ENCODE data around the gene KLF17.

The KLF17 gene

GRCh38 chr1:44151808-44152207, 33.2 kb downstream of the KLF17 start:
- no peak overlapping the region for H3K23ac ChIP-seq (ENCODE audit: low read length)
- no peaks in the 10 kb centered on the region for H3K4me1 ChIP-seq (ENCODE audit: control insufficient read depth in 1 of 2, insufficient read depth in 2 of 2, low read length in 2 of 2)
- H2AFZ ChIP-seq (ENCODE audit: insufficient read depth, low read length, poor library complexity) = no peak overlapping the region
- no peaks in the 10 kb centered on the region for H3K27me3 ChIP-seq (ENCODE audit: insufficient read depth, low read length)
- no peak overlapping the region for H3K9ac ChIP-seq (ENCODE audit: low read length)
- H3K4ac ChIP-seq (ENCODE audit: low read depth, low read length) = no peak overlapping the region
- no peak overlapping the region for H3K4me2 ChIP-seq (ENCODE audit: low read length)
- no peaks in the 10 kb centered on the region for H3K9me3 ChIP-seq (ENCODE audit: insufficient read depth, low read depth, low read length)
- no peaks in the 10 kb centered on the region for H3K79me1 ChIP-seq (ENCODE audit: low read length)
- no peak overlapping the region for H3K18ac ChIP-seq (ENCODE audit: low read length)
- no peak for DNase-seq
- WGBS (ENCODE audit: extremely low coverage, insufficient coverage, insufficient read length) = no CpG with 5 or more reads among the region's 1 CpG
- no peak overlapping the region for H2BK5ac ChIP-seq (ENCODE audit: low read depth, low read length, poor library complexity)
- H3K4me3 ChIP-seq (ENCODE audit: low read depth, low read length) = no peak overlapping the region
- H4K12ac ChIP-seq (ENCODE audit: low read depth, low read length) = no peak overlapping the region
- H2BK12ac ChIP-seq (ENCODE audit: low read length) = no peak overlapping the region
- H3K36me3 ChIP-seq (ENCODE audit: control insufficient read depth in 1 of 2, insufficient read depth in 2 of 2, low read length in 2 of 2) = no peaks in the 10 kb centered on the region
- no peak overlapping the region for H4K8ac ChIP-seq (ENCODE audit: low read depth, low read length)
- H3K79me2 ChIP-seq (ENCODE audit: control insufficient read depth, insufficient read depth, low read length, poor library complexity) = no peaks in the 10 kb centered on the region
- no peak overlapping the region for H4K91ac ChIP-seq (ENCODE audit: low read depth, low read length)
- no peak overlapping the region for H3K27ac ChIP-seq (ENCODE audit: low read depth, low read length)
- no peak overlapping the region for H2AK5ac ChIP-seq (ENCODE audit: low read length)
- no peak overlapping the region for H3K14ac ChIP-seq (ENCODE audit: low read length)
- H2BK120ac ChIP-seq (ENCODE audit: insufficient read depth, low read length, poor library complexity) = no peak overlapping the region

- DNase-seq = no peak
- H3K4me1 ChIP-seq (ENCODE audit: control insufficient read depth in 1 of 2, insufficient read depth in 2 of 2, low read length in 2 of 2) = no peaks in the 10 kb centered on the region
- H3K4me3 ChIP-seq (ENCODE audit: low read depth, low read length) = no peak overlapping the region
- no peak overlapping the region for H4K12ac ChIP-seq (ENCODE audit: low read depth, low read length)
- H3K79me1 ChIP-seq (ENCODE audit: low read length) = no peaks in the 10 kb centered on the region
- no peaks in the 10 kb centered on the region for H3K79me2 ChIP-seq (ENCODE audit: control insufficient read depth, insufficient read depth, low read length, poor library complexity)
- H3K4ac ChIP-seq (ENCODE audit: low read depth, low read length) = no peak overlapping the region
- WGBS (ENCODE audit: extremely low coverage, insufficient coverage, insufficient read length) = no CpG with 5 or more reads among the region's 1 CpG
- H2AK5ac ChIP-seq (ENCODE audit: low read length) = no peak overlapping the region
- no peak overlapping the region for H4K8ac ChIP-seq (ENCODE audit: low read depth, low read length)
- H3K18ac ChIP-seq (ENCODE audit: low read length) = no peak overlapping the region
- H3K9me3 ChIP-seq (ENCODE audit: insufficient read depth, low read depth, low read length) = no peaks in the 10 kb centered on the region
- H2AFZ ChIP-seq (ENCODE audit: insufficient read depth, low read length, poor library complexity) = no peak overlapping the region
- no peak overlapping the region for H3K27ac ChIP-seq (ENCODE audit: low read depth, low read length)
- no peak overlapping the region for H2BK5ac ChIP-seq (ENCODE audit: low read depth, low read length, poor library complexity)
- no peak overlapping the region for H4K91ac ChIP-seq (ENCODE audit: low read depth, low read length)
- H3K14ac ChIP-seq (ENCODE audit: low read length) = no peak overlapping the region
- H3K36me3 ChIP-seq (ENCODE audit: control insufficient read depth in 1 of 2, insufficient read depth in 2 of 2, low read length in 2 of 2) = no peaks in the 10 kb centered on the region
- H3K27me3 ChIP-seq (ENCODE audit: insufficient read depth, low read length) = no peaks in the 10 kb centered on the region
- H2BK12ac ChIP-seq (ENCODE audit: low read length) = no peak overlapping the region
- no peak overlapping the region for H3K4me2 ChIP-seq (ENCODE audit: low read length)
- H2BK120ac ChIP-seq (ENCODE audit: insufficient read depth, low read length, poor library complexity) = no peak overlapping the region
- H3K9ac ChIP-seq (ENCODE audit: low read length) = no peak overlapping the region
- H3K23ac ChIP-seq (ENCODE audit: low read length) = no peak overlapping the region
These were observed 34.1 kb downstream of the KLF17 start for GRCh38 chr1:44152692-44153091.

GRCh38 chr1:44154049-44154448, 35.4 kb downstream of the KLF17 start:
- Histone ChIP-seq H3K9ac (ENCODE audit: low read length) (no peak overlapping the region), H2BK5ac (ENCODE audit: low read depth, low read length, poor library complexity) (no peak overlapping the region), H3K27ac (ENCODE audit: low read depth, low read length) (no peak overlapping the region), H4K91ac (ENCODE audit: low read depth, low read length) (no peak overlapping the region), H4K12ac (ENCODE audit: low read depth, low read length) (no peak overlapping the region), H3K9me3 (ENCODE audit: insufficient read depth, low read depth, low read length) (no peaks in the 10 kb centered on the region), H2BK120ac (ENCODE audit: insufficient read depth, low read length, poor library complexity) (no peak overlapping the region), H3K36me3 (ENCODE audit: control insufficient read depth in 1 of 2, insufficient read depth in 2 of 2, low read length in 2 of 2) (no peaks in the 10 kb centered on the region), H3K23ac (ENCODE audit: low read length) (no peak overlapping the region), H3K4me2 (ENCODE audit: low read length) (no peak overlapping the region), H2BK12ac (ENCODE audit: low read length) (no peak overlapping the region), H3K4me1 (ENCODE audit: control insufficient read depth in 1 of 2, insufficient read depth in 2 of 2, low read length in 2 of 2) (no peaks in the 10 kb centered on the region), H3K4ac (ENCODE audit: low read depth, low read length) (no peak overlapping the region), H3K27me3 (ENCODE audit: insufficient read depth, low read length) (no peaks in the 10 kb centered on the region), H3K79me1 (ENCODE audit: low read length) (no peaks in the 10 kb centered on the region), H2AK5ac (ENCODE audit: low read length) (no peak overlapping the region), H3K18ac (ENCODE audit: low read length) (no peak overlapping the region), H3K4me3 (ENCODE audit: low read depth, low read length) (no peak overlapping the region), H4K8ac (ENCODE audit: low read depth, low read length) (no peak overlapping the region), H3K14ac (ENCODE audit: low read length) (no peak overlapping the region), H3K79me2 (ENCODE audit: control insufficient read depth, insufficient read depth, low read length, poor library complexity) (no peaks in the 10 kb centered on the region), H2AFZ (ENCODE audit: insufficient read depth, low read length, poor library complexity) (no peak overlapping the region)
- WGBS (ENCODE audit: extremely low coverage, insufficient coverage, insufficient read length) = no CpG with 5 or more reads among the region's 3 CpGs
- no peak for DNase-seq

GRCh38 chr1:44157903-44158302, 39.3 kb downstream of the KLF17 start:
- H4K91ac ChIP-seq (ENCODE audit: low read depth, low read length) = no peak overlapping the region
- H2BK5ac ChIP-seq (ENCODE audit: low read depth, low read length, poor library complexity) = no peak overlapping the region
- H3K18ac ChIP-seq (ENCODE audit: low read length) = no peak overlapping the region
- H3K4me2 ChIP-seq (ENCODE audit: low read length) = no peak overlapping the region
- H2AK5ac ChIP-seq (ENCODE audit: low read length) = no peak overlapping the region
- DNase-seq = no peak
- no peaks in the 10 kb centered on the region for H3K27me3 ChIP-seq (ENCODE audit: insufficient read depth, low read length)
- no peak overlapping the region for H2BK120ac ChIP-seq (ENCODE audit: insufficient read depth, low read length, poor library complexity)
- H3K4me3 ChIP-seq (ENCODE audit: low read depth, low read length) = no peak overlapping the region
- no peak overlapping the region for H2AFZ ChIP-seq (ENCODE audit: insufficient read depth, low read length, poor library complexity)
- no peak overlapping the region for H3K9ac ChIP-seq (ENCODE audit: low read length)
- H3K27ac ChIP-seq (ENCODE audit: low read depth, low read length) = no peak overlapping the region
- no peaks in the 10 kb centered on the region for H3K79me2 ChIP-seq (ENCODE audit: control insufficient read depth, insufficient read depth, low read length, poor library complexity)
- H3K4ac ChIP-seq (ENCODE audit: low read depth, low read length) = no peak overlapping the region
- WGBS (ENCODE audit: extremely low coverage, insufficient coverage, insufficient read length) = no CpG with 5 or more reads among the region's 1 CpG
- H3K4me1 ChIP-seq (ENCODE audit: control insufficient read depth in 1 of 2, insufficient read depth in 2 of 2, low read length in 2 of 2) = no peaks in the 10 kb centered on the region
- H2BK12ac ChIP-seq (ENCODE audit: low read length) = no peak overlapping the region
- no peak overlapping the region for H3K14ac ChIP-seq (ENCODE audit: low read length)
- no peaks in the 10 kb centered on the region for H3K9me3 ChIP-seq (ENCODE audit: insufficient read depth, low read depth, low read length)
- H3K23ac ChIP-seq (ENCODE audit: low read length) = no peak overlapping the region
- H3K36me3 ChIP-seq (ENCODE audit: control insufficient read depth in 1 of 2, insufficient read depth in 2 of 2, low read length in 2 of 2) = no peaks in the 10 kb centered on the region
- H4K12ac ChIP-seq (ENCODE audit: low read depth, low read length) = no peak overlapping the region
- no peaks in the 10 kb centered on the region for H3K79me1 ChIP-seq (ENCODE audit: low read length)
- no peak overlapping the region for H4K8ac ChIP-seq (ENCODE audit: low read depth, low read length)

GRCh38 chr1:44158871-44159270, 40.2 kb downstream of the KLF17 start:
- no peak for DNase-seq
- no peaks in the 10 kb centered on the region for H3K9me3 ChIP-seq (ENCODE audit: insufficient read depth, low read depth, low read length)
- no peak overlapping the region for H3K18ac ChIP-seq (ENCODE audit: low read length)
- no peak overlapping the region for H2AK5ac ChIP-seq (ENCODE audit: low read length)
- no peak overlapping the region for H2BK120ac ChIP-seq (ENCODE audit: insufficient read depth, low read length, poor library complexity)
- H3K9ac ChIP-seq (ENCODE audit: low read length) = no peak overlapping the region
- H4K91ac ChIP-seq (ENCODE audit: low read depth, low read length) = no peak overlapping the region
- H3K4ac ChIP-seq (ENCODE audit: low read depth, low read length) = no peak overlapping the region
- H4K12ac ChIP-seq (ENCODE audit: low read depth, low read length) = no peak overlapping the region
- no peak overlapping the region for H3K23ac ChIP-seq (ENCODE audit: low read length)
- H2AFZ ChIP-seq (ENCODE audit: insufficient read depth, low read length, poor library complexity) = no peak overlapping the region
- no peaks in the 10 kb centered on the region for H3K79me2 ChIP-seq (ENCODE audit: control insufficient read depth, insufficient read depth, low read length, poor library complexity)
- H3K27me3 ChIP-seq (ENCODE audit: insufficient read depth, low read length) = no peaks in the 10 kb centered on the region
- H4K8ac ChIP-seq (ENCODE audit: low read depth, low read length) = no peak overlapping the region
- H3K14ac ChIP-seq (ENCODE audit: low read length) = no peak overlapping the region
- no peak overlapping the region for H2BK5ac ChIP-seq (ENCODE audit: low read depth, low read length, poor library complexity)
- H3K27ac ChIP-seq (ENCODE audit: low read depth, low read length) = no peak overlapping the region
- no peak overlapping the region for H3K4me2 ChIP-seq (ENCODE audit: low read length)
- no peak overlapping the region for H2BK12ac ChIP-seq (ENCODE audit: low read length)
- no peaks in the 10 kb centered on the region for H3K79me1 ChIP-seq (ENCODE audit: low read length)
- no peak overlapping the region for H3K4me3 ChIP-seq (ENCODE audit: low read depth, low read length)
- H3K36me3 ChIP-seq (ENCODE audit: control insufficient read depth in 1 of 2, insufficient read depth in 2 of 2, low read length in 2 of 2) = no peaks in the 10 kb centered on the region
- no peaks in the 10 kb centered on the region for H3K4me1 ChIP-seq (ENCODE audit: control insufficient read depth in 1 of 2, insufficient read depth in 2 of 2, low read length in 2 of 2)

Data from trophoblast cell (in vitro differentiated cells and primary cell).